ENCODE results near the gene CERS6. TPM values are rescaled to one million over a fixed set of nuclear protein-coding genes. Genes with fewer than 3 reads are reported as not detected.

Gene CERS6
- total and polyA plus RNA-seq, 2 donors from 2014 or later = 9.4 to 18.8 TPM

DNA sequence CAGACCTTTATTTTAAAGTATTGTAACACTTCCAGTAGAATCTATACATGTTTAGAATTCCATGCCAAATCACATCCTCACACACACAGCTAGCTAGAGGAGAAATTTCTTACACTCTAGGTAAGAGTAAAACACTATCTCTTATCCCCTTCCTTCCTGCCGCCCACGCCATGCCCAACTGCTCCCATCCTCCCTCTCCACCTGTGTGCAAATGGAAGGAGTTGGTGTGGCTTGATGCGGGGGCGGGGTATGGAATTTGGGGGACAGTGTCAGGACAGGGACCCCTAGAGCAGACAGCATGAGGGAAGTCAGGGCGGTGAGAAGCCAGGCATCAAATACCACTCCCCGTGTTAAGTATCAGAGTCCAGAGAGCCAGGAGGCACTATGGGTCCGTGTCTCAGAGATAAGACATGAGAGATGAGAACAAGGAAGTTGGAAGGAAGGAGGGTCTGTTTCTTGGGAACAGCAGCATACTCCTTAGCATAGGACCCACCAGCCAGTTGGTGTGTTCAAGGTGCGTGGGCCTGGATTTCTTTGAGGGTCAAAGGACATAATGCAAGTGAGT, 297.8 kb downstream of the CERS6 start:
- no peak overlapping the region for H3K27ac ChIP-seq (ENCODE audit: low read depth in 2 of 2, low read length in 2 of 2)
- no peaks in the 10 kb centered on the region for H3K27me3 ChIP-seq (ENCODE audit: control insufficient read depth, insufficient read depth, low read length)
- no peaks in the 10 kb centered on the region for H3K36me3 ChIP-seq (ENCODE audit: control insufficient read depth in 2 of 3, insufficient read depth in 3 of 3, low read length in 3 of 3)
- intact Hi-C loops (cut with DNase I) = no loop called here
- no peaks in the 10 kb centered on the region for H3K4me1 ChIP-seq (ENCODE audit: control insufficient read depth in 2 of 3, insufficient read depth in 2 of 3, low read depth in 1 of 3, low read length in 3 of 3)
- no peak overlapping the region for H3K9ac ChIP-seq (ENCODE audit: low read length in 3 of 3)
- DNase-seq (no peak), FAIRE-seq (no peak)
- no peaks in the 10 kb centered on the region for H3K9me3 ChIP-seq (ENCODE audit: control insufficient read depth in 2 of 3, insufficient read depth in 1 of 3, low read length in 3 of 3)
- no peak overlapping the region for H3K4me3 ChIP-seq (ENCODE audit: low read length in 3 of 3)
- no peak for TF ChIP-seq CTCF (IDR thresholded peaks at IDR 0.05; ENCODE audit: borderline replicate concordance, extremely low read depth, insufficient read depth)

DNA sequence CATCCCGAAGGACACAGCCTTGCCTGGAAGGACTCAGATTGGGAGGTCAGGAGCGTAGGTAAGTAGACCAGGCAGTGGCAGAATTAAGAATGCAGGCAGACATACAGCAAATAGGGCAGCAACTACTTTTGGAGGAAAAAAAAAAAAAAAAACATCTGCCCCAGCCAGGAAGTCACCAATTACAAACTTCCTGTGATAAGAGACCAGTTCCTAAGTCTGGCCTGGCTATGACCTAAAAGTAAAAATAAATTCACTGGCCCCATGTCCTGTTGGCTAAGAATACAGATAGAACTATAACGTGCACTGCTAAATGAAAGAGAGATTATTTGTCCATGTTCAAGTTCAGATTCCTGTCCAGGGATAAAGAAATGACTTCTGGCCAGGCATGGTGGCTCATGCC, 301.2 kb downstream of the CERS6 start:
- H3K9ac ChIP-seq (ENCODE audit: low read length in 3 of 3) = no peak overlapping the region
- H3K4me3 ChIP-seq (ENCODE audit: low read length in 3 of 3) = no peak overlapping the region
- H3K4me1 ChIP-seq (ENCODE audit: control insufficient read depth in 2 of 3, insufficient read depth in 2 of 3, low read depth in 1 of 3, low read length in 3 of 3) = no peaks in the 10 kb centered on the region
- H3K27ac ChIP-seq (ENCODE audit: low read depth in 2 of 2, low read length in 2 of 2) = no peak overlapping the region
- TF ChIP-seq CTCF (IDR thresholded peaks at IDR 0.05; ENCODE audit: borderline replicate concordance, extremely low read depth, insufficient read depth) = no peak
- no peak for FAIRE-seq
- no peaks in the 10 kb centered on the region for H3K9me3 ChIP-seq (ENCODE audit: control insufficient read depth in 2 of 3, insufficient read depth in 1 of 3, low read length in 3 of 3)
- no peak for DNase-seq
- H3K36me3 ChIP-seq (ENCODE audit: control insufficient read depth in 2 of 3, insufficient read depth in 3 of 3, low read length in 3 of 3) = no peaks in the 10 kb centered on the region
- intact Hi-C loops (cut with DNase I) = no loop called here
- H3K27me3 ChIP-seq (ENCODE audit: control insufficient read depth, insufficient read depth, low read length) = no peaks in the 10 kb centered on the region

DNA sequence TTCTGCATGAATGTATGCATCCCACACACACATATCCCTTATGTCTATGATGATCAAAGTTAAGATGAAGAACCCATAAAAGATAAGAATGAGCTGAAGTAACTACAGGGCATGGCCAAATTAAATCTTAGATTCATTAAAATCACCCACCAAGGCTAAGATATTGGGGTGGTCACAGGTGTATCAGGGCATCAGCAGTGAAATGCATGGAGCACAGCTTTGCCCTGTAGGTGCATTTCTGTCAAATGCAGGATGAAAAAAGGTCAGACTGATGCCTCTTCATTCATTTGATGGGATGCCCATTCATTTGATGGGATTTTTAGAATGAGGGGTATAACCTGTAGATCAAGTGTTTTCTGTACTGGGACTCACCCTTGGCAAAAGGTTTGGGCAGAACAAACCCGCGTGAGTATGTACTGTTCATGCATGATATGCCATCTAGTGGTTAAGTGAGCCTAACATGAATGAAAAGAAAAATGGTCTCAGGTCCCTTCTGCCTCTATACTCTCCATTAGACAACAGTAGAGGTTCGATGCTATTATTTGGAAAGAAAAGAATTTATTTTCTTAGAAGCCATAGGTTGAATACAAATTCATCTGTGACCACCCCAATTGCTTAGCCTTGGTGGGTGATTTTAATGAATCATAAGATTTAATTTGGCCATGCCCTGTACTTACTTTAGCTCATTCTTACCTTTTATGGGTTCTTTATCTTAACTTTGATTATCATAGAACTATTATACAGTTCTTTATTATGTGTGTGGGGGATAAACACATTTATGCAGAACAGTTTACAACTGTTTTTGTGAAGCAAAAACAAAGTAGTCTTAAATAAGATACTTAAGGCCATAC, 303.1 kb downstream of the CERS6 start:
- Histone ChIP-seq H3K27me3 (ENCODE audit: control insufficient read depth, insufficient read depth, low read length) (no peaks in the 10 kb centered on the region), H3K9me3 (ENCODE audit: control insufficient read depth in 2 of 3, insufficient read depth in 1 of 3, low read length in 3 of 3) (no peaks in the 10 kb centered on the region), H3K36me3 (ENCODE audit: control insufficient read depth in 2 of 3, insufficient read depth in 3 of 3, low read length in 3 of 3) (no peaks in the 10 kb centered on the region), H3K27ac (ENCODE audit: low read depth in 2 of 2, low read length in 2 of 2) (no peak overlapping the region), H3K4me3 (ENCODE audit: low read length in 3 of 3) (no peak overlapping the region), H3K9ac (ENCODE audit: low read length in 3 of 3) (no peak overlapping the region), H3K4me1 (ENCODE audit: control insufficient read depth in 2 of 3, insufficient read depth in 2 of 3, low read depth in 1 of 3, low read length in 3 of 3) (no peaks in the 10 kb centered on the region)
- peak in 3 of 5 donors; percentile 39 to 83 (median 60) for DNase-seq
- intact Hi-C loops (cut with DNase I) = no loop called here
- TF ChIP-seq CTCF (IDR thresholded peaks at IDR 0.05; ENCODE audit: borderline replicate concordance, extremely low read depth, insufficient read depth) = peak; percentile 52
- peak; percentile 58 for FAIRE-seq

Measured in kidney (tissue), 14 donors.